MM.1S (cell line): ENCODE data around the gene CBFA2T3.

Source experiments
- CTCF ChIP-seq: fragments of 300-600 bp; sonication (generic); IDR thresholded peaks from 2 replicates; pipeline ENCODE4 v1.5.1; 2016; ENCODE audit warnings: antibody characterized with exemption, low read length, mixed read lengths
- EZH2 ChIP-seq: fragments of 300-600 bp; sonication (generic); optimal IDR thresholded peaks from 2 replicates; pipeline ENCODE3; 2017; ENCODE audit warnings: low read depth, mild to moderate bottlenecking, antibody characterized with exemption, low read length, mixed read lengths

GRCh38 chr16:88976366-88977017 lies 515 bp downstream of the CBFA2T3 start:
- no peak for TF ChIP-seq CTCF
- no peak for TF ChIP-seq EZH2
